DMS53 (cell line): ENCODE measurements around the gene ACTL10.

Experiments used
- DNase-seq: peaks from one replicate; lab custom pipeline; 2025; lab: John Stamatoyannopoulos, UW

Gene ACTL10

DNA sequence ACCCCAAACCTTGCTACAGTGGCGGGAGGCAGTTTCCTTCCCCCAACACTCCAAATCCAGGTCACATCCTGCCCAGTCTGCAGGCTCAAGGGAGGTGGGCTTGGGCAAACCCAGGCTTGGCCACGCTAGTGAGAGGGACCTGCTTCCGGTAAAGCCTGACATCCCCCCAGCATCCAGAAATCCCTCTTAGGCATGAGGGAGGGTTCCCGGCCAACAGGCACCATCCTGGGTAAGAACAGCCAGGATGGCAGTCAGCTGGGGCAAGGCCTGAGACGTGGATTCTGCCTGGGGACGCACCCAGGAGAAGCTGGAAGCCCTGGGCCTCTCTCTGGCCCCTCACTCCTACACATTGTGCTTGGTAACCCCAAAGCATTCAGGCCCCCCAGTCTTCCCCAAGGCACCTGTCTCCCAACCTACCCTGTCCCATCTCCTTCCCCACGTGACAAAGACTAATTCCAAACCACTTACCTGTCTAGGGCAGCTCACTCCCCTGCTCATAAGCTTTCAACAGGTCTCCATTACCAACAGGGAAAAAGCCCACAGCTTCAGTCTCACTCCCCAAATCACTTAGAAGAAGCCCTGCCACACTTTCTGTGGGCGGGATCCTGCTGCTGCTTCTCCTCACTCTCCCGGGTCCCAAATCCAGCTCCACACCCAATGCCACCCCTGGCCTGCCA is 2.5 kb upstream of the ACTL10 start:
- DNase-seq = peak; percentile 67

DNA sequence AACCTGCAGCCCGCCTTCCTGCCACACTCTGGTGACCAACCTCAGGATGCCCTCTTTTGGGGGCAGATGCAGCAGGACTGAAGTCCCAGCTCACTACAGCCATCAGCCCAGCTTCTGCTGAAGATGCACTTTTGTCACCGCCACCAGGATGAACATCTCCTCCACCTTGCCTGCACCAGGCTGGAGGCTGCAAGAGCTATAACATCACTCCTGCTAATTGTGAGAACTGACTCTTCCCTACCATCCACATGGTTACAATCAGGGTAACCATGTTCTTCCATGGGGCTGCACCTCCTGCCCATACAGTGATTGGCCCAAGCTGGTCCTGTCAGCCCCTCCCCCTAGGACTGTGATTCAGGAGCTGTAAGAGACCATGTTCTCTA is 2.0 kb upstream of the ACTL10 start:
- DNase-seq = peak; percentile 69

DNA sequence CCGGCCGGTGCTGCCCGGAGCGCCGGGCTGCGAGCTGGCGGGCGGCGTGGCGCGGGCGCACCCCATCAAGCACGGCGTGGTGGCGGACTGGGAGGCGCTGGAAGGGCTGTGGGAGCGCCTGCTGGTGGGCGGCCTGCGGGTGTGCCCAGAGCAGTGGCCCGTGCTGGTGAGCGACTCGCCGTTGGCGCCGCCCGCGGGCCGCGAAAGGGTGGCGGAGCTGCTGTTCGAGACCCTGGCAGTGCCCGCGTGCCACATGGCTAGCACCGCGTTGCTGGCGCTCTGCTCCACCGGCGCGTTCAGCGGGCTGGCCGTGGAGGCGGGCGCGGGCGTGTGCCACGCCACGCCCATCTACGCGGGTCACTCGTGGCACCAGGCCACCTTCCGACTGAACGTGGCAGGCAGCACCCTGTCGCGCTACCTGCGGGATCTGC is 517 bp downstream of the ACTL10 start:
- peak; percentile 85 for DNase-seq

DNA sequence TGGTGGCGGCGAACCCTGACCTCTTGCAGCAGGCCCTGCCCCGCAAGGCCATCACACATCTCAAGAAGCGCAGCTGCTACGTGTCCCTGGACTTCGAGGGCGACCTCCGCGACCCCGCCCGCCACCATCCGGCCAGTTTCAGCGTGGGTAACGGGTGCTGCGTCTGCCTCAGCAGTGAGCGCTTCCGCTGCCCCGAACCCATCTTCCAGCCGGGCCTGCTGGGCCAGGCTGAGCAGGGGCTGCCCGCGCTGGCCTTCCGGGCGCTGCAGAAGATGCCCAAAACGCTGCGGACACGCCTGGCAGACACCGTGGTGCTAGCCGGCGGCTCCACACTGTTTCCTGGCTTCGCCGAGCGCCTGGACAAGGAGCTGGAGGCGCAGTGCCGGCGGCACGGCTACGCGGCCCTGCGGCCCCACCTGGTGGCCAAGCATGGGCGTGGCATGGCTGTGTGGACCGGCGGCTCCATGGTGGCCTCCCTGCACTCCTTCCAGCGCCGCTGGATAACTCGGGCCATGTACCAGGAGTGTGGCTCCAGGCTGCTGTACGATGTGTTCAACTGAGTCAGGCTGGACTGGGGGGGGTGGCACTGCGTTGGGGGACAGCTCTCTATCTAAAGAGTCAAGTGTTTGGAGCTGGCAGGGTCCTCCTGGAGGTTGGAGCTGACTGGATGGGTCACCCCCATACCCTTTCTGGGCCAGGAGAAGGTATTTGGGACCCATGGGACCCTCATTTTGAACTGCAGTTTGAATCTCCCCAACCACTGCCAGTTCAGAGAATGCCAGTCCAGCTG is 1.1 kb downstream of the ACTL10 start:
- peak; percentile 91 for DNase-seq

DNA sequence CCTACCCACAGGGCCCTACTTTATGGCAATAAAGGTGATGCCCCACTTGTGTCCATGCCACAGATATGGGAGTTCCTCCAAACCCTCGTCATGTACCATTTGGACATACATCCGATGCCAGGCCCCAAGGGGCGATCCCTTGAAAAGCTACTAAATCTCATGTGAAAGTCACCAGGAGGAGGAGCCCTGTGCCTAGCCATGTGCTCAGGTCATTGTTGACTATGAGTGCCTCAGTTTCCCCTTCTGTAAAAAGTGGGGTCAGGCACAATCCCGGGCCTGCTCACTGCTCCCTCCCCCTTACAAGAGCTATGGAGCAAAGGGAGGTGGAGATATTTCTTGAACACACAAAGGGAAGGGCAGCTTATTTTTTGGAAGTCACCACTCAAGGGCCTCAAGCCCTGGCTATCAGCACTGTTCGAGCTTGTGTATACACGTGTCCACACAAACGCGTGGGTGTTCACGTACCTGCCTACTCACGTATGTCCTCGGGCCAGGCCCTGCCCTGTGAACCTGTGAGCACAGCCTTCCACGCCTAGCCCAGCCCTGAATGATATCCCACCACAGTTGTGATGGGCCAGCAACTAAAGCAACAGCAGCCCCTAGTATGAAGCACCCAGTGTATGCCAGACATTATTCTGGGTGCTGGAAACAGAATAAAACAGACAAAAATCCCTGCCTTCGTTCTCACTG is 1.9 kb downstream of the ACTL10 start:
- DNase-seq = peak; percentile 55

DNA sequence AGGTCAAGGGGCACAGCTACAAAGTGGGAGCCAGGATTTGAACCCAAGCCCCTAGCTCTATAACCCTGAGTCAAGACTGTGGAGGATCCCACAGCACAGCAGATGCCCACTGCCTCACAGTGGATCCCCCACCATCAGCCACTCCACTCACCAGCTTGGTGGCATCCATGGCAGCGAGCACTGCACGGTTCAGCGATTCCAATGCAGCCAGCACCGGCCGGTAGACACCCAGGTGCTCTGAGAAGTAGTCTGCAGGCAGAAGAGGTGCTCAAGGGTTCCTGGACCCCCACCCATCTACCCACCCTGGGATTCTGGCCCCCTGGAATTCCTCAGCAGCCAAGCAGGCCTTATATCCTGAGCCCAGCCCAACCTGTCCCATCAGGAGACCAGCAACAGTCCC is 2.5 kb downstream of the ACTL10 start:
- peak; percentile 39 for DNase-seq

DNA sequence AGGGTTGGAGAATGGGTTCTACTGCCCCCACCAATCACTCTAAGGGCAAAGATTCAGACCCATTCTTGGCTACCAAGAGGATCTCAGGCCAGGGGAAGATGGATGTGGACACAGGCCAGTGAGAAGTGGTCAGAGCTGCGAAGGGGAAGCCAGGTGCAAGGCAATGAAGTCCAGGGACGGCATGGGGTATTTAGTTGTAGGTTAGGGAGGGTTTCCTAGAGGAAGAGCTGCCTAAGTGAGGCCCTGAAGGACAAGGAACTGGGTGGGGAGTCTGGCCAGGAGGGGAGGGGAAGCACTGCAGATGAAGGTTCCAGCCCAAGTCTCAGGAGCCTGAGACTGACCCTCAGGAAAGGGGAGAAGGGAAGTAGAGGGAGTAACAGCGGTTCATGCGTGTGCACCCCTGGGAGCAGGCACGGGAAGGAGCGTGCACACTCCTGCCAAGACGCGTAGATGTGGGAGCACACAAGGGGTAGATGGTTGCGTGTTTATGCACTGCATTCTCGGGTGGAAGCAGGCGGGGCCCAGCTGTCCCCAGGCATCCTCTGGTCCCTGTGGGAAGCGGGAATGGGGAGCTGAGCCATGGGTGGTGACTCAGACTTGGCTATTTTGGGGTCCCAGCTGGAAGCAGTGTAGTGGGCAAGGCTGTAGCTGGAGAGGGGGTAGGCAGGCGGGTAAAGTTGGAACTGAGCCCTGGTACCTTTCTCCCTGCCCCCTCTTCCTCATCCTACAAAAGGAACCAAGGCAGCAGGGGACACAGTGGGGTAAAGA is 3.3 kb downstream of the ACTL10 start:
- no peak for DNase-seq

DNA sequence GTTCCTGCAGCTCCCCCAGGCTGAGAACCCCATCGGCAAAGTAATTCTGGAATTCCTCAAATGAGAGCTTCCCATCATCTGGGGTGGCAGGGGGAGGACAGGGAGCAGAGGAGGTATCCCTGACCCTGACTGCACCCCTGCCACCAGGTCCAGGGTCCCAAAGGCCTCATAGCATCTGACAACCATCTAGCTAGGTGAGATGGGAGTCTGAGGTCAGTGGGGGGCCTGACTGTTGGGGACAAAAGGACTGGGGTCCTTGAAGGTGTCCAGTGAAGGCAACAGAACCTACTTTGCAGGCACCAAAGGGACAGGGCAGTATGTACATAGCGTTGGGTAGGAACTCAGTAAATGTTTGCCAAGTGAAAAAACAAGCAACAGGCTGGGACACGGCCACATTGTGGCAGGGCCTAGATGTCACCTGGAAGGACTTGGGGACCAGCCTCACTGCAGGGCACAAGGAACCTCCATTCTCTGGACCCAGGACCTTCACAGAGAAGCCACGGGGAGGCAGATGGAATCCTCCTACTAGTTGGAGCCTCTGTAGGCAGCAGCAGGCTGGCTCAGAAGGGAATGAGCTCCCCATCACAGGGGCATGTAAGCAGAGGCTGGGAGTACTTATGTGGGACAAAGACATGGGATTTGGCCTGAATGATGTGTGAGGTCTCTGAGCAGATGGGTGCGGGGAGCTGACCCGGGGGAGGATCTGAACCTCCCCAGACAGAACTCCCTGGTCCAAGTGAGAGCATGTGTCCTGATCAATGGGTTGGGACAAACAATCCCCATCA is 4.2 kb downstream of the ACTL10 start:
- peak; percentile 53 for DNase-seq

DNA sequence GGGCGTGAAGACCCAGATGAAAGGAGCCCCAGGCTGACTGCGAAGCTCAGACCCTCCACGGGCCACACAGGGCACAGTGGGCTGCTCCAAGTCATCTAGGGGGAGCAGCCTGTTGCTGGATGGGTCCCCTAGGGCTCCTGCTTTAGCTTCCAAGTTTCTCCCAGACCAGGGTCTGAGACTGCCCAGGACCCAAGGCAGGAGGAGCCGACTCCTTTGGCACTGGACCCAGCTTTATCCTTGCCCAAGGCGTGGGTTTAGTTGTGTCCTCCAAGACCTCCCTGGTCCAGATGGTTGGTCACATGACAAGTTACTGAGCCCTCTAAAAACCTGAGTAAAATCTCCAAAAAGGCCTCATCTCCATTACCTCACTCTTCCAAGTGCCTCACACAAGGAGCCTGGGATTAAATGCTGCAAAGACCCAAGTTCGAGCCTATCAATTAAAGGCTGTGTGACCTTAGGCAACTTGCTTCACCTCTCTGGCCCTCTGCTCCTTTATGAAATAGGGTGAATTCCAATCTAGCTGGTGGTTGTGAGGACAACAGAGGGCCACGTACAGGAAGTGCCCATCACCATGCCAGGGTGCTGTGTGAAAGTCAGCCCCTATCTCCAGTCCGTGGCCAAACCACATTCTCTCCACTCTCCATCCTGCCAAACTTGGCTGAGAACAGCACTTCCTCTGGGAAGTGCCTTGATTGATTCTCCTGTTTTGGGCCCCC is 5.0 kb downstream of the ACTL10 start:
- DNase-seq = no peak

DNA sequence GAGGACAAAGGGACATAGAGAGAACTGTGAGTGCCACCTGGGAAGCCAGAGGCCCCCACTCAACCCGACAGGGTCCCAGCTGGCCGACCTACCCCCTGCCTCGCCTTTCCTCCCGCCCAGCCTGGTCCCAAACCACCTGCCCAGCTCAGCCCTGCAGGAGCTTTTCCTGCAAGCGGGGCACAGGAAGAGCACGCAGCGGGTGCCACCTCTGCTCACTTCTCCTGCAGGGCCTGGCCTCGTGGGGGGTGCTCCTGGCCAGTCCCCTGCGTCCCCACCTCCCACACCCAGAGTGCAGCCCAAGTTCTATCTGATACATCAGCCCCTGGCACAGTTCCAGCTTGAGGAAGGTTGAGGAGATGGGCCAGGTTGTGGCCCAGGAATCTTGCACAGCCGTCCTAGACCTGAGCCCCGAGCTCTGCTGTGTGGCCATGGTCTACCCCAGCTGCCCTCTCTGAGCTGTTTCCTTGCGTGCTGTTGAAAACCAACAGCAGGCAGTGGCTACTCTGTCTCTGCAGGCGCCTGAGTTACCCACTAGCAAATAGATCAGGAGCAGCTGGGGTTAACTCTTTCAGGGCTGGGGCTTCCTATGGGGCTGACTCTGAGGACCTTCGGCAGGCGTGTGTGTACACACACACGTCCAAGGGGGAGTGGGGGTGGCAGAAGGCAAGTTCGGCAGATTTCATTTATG is 5.8 kb downstream of the ACTL10 start:
- peak; percentile 61 for DNase-seq

DNA sequence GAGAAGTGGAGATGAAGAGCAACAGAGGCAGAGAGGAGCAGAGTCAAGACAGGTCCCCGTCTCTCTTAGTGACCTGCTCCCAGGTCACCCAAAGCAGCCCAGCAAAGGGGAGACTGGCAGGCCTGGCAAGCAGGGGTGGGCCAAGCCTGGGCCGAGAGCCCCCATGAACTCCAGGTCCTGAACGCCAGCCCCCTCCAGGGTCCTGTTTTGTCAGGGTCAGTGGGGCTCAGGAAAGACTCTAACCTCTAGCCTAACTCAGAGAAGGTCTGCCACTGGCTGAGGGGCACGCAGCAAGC is 6.3 kb downstream of the ACTL10 start:
- DNase-seq = no peak

DNA sequence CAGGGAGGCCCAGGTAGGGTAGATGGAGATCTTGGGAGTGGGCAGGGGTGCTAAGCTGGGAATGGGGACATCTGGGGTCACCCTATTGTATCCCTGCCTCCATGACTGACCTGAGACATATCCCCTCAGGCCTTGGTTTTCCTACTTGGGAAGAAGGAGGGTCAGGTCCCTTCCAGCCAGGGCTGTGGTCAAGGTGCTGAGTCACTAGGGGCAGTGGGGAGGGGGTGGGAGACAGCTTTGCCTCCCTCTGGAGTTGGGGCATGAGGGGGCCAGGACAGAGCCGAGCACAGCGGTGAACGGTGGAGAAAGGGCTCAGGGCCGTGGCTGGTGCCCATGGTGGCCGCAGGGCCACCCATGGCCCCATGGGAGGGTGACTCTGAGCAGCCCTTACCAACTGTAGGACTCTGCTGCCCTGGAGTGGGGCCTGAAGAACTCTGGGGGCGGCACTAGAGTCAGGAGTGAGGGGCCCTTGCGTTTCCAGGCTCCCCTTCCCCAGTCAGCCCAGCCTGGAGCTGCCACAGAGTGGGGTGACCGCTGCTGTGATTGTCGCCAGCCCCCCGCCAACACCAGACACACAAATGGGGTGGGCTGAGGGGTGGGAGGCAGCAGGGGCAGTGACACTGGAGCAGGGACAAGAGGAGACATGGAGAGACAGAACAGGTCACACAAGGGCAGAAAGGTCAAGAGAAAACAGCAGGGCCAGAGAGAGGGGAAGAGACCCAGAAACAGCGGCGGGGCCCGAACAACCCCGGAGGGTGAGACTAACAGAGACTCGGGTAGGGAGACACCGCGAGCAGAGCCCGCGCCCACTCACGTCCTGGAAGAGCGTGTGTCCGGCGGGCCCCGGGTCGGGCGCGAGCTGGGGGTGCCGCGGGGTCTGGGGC is 6.9 kb downstream of the ACTL10 start:
- DNase-seq = peak; percentile 33

DNA sequence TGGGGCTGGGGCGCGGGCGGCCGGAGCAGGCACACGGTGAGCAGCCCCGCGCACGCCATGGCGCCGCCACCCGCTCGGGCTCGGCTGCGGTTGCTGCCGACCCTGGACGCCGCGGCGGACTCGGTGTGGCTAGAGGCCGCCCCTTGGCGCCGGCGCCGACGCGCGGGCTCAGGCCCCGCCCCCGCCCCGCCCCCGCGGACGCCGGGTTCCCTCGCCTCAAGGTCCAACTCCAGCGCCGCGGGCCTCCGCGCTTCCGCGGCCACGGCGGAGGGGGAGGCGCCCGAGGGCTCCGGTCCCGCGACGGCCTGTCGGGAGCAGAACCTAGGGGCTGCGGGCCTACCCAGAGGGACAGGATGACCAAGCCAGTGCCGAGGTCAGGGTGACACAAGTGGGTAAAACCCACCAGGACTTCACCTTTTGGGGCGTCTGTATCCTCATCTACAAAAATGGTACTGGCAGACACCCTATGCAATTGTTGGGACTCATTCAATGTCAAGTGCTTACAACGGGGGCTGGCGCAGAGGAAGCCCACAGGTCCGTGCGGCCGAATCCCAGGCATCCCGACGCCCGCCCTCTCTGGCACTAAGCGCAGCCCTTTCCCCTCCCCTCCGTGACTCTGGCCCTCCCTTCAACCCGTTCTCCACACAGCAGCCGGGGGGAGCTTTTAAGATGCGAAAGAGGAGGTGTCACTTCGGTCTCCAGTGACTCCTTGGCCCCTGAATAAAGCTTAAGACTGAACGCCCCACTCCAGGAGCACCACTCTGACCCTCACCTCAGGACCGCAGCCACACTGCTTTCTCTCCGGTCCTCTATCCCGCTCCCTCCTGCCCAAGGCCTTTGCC is 7.8 kb downstream of the ACTL10 start, which contains the start of gene NECAB3:
Gene NECAB3, minus strand, starts transcription at position 135 of the 842 bp plus-strand sequence. Its CDS starts 76 bp downstream, at position 59.
- peak; percentile 90 for DNase-seq

DNA sequence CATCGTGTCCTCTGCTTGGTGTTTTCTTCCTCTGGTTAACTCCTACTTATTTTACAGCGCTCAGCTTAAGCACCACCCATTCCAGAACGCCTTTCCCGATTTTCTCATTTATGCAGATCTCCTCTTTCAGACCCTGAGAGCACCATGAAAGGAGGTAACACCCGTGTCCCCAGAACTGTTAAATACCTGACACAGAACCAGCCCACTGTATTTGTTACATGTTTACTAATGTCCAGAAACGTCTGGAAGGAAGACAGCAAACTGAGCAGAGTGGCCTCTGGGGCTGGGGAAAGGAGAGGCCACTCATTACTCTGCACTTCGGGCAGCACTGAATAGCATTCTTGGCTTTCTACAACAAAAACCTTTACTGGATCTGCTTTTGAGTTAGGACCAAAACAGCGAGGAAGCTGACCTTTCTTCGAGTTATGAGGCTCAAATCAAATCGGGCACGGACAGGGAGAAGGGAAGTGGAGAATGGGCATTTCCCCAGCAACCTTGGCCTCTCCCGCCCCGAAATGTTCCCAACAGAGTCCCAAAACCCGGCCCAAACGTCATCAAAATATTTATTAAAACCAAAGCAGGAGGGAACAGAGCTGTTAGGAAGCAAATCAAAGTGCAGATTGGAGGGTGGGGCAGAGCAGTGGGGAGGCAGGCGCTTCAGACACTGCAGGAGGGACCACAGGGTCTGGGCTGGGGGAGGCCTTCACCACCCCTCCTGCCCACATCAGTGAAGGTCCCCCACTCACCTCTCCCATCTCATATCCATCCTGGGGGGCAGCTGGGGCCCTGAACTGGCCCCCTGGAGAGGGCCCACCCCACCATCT is 8.6 kb downstream of the ACTL10 start:
- peak; percentile 68 for DNase-seq

DNA sequence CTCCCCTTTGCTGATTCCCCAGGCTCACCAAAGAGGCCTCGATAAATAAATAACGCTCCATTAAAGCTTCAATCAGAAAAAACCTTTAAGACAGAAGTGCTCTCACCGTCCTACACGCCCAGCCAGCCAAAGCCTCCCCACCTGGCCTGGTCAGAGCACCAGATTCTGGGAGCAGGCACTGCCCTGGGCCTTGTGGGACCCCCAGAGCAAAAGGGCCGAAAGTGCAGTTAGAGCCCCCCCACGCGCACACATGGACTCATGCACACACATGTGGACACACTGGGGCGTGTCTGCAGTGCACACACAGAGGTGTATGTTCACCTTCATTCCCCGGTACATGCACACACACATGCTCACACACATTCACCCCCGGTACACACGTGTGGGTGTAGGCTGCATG is 9.4 kb downstream of the ACTL10 start:
- DNase-seq = no peak

DNA sequence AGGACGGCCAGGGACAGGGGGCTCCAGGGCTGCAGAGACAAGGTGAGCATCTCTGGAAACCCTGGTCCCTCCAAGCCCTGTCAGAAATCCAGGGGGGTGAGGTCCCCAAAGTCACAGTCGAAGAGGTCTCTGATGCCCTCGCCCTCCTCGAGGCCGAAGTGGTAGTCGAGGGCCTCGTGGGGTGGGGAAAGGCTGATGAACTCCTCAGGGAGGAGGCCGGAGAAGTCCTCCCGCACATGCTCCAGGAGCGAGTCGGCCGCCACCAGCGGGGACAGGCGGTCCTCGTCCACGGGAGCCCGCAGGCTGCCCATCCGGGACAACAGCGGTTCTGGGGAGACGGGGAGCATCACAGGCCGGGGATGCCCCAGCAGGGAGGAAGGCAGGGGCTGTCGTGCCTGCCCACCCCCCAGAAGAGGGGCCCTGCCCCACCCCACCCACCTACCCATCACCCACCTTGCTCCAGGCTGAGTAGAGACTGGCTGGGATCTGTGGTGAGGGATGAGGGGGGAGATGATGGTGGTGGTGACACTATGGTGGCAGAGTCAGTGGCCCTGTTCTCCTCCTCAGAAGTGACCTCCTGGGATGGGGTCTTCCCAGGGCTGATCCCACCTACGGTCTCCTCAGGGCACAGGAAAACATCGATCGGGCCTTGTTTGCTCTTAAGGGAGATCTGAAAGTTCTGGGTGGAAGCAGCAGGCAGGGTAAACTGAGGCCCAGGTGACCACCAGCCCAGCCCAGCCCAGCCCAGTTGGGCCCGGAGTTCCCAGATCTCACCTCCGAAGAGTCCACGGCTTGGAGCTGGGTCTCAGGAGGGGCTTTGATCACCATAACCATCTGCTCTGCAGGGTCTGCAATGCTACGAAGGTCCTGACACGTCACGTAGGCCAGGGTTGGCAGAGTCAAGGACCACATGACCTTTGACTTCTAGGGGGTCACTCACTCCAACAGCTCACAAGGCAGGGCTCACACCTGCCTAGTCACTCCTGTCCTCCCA is 10.2 kb downstream of the ACTL10 start:
- DNase-seq = no peak
